22Rv1 (cell line): ENCODE measurements around the gene PLD6.

ENCODE experiments used
- ZFX ChIP-seq: fragments of 450-650 bp; IDR thresholded peaks from 2 replicates; pipeline ENCODE4 v1.6.1; 2017; ENCODE audit warnings: antibody characterized with exemption, borderline replicate concordance
- TF ChIP-seq, protein P1 (sequence below): fragments of 450-650 bp; IDR thresholded peaks from 2 replicates; pipeline ENCODE4 v1.5.1; 2017; ENCODE audit warnings: mild to moderate bottlenecking

DNA sequence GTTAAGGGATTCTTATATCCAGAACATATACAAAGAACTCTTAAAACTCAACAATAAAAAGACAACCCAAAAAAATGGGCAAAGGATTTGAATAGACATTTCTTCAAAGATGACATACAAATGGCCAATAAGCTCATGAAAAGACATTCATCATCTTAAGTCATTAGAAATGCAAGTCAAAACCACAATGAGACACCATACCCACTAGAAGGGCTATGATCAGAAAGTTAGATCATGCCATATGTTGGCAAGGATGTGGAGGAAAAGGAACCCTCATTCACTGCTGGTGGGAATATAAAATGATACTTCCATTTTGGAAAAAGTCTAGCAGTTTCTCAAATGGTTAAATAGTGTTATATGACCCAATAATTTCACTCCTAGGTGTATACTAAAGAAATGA lies 9.4 kb downstream of the PLD6 start:
- TF ChIP-seq, protein P1, sequence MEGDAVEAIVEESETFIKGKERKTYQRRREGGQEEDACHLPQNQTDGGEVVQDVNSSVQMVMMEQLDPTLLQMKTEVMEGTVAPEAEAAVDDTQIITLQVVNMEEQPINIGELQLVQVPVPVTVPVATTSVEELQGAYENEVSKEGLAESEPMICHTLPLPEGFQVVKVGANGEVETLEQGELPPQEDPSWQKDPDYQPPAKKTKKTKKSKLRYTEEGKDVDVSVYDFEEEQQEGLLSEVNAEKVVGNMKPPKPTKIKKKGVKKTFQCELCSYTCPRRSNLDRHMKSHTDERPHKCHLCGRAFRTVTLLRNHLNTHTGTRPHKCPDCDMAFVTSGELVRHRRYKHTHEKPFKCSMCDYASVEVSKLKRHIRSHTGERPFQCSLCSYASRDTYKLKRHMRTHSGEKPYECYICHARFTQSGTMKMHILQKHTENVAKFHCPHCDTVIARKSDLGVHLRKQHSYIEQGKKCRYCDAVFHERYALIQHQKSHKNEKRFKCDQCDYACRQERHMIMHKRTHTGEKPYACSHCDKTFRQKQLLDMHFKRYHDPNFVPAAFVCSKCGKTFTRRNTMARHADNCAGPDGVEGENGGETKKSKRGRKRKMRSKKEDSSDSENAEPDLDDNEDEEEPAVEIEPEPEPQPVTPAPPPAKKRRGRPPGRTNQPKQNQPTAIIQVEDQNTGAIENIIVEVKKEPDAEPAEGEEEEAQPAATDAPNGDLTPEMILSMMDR, result no peak
- TF ChIP-seq ZFX, result no peak
